ENCODE data around the gene RXRA.
A peak's percentile ranks its signal among the peaks of the same experiment; 100 is the strongest.

RXRA gene

DNA sequence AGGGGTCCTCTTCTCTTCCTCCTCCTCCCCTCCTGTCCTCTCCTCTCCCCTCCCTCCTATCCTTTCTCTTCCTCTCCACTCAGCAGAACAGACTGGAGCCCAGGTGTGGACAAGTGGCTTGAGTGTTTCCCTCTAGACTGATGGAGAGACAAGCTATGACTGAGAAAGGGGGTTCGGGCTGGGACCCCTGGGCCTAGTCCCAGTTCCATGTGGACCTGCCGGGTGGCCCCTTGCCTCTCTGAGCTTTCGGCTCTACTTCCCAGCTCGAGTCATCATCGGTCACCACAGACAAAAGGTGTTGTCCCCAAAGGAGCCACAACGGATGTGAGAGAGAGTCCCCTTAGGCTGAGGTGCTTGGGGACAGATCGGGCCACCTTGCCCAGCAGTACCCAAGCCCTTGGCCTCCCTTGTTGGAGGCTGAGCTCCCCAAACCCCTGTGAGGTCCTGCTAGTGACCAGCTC lies 3.4 kb upstream of the RXRA start:
- no peak for DNase-seq (ENCODE audit: low spot score)

DNA sequence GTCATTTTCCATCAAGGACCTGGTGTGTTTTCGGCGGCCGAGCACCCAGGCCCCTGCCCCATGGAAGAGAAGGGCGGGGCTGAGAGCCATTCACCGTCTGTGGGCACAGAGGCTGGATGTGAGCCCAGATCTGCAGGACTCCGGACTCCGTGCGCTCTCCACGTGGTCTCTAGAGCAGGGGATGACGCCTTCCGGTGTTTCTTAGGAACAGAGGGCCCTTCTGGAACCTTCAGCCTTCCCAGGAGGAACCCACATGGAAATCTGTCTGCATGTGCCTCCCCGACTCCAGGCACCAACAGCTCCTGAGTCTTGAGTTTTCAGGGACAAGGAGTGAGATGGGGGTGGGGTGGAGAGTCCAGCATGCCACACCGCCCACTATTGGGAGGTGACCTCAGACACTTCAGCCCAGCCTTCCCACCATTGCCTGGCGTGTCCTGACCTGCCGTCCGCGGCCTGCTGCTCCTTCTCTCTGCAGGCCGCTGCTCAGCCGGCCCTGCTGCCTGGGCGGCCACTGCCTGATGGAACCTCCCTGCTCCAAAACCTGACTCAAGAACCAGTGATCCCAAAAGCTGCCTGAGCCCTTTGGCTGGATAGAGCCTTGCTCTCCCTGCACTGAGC lies 2.4 kb upstream of the RXRA start:
- no peak for DNase-seq (ENCODE audit: low spot score)

DNA sequence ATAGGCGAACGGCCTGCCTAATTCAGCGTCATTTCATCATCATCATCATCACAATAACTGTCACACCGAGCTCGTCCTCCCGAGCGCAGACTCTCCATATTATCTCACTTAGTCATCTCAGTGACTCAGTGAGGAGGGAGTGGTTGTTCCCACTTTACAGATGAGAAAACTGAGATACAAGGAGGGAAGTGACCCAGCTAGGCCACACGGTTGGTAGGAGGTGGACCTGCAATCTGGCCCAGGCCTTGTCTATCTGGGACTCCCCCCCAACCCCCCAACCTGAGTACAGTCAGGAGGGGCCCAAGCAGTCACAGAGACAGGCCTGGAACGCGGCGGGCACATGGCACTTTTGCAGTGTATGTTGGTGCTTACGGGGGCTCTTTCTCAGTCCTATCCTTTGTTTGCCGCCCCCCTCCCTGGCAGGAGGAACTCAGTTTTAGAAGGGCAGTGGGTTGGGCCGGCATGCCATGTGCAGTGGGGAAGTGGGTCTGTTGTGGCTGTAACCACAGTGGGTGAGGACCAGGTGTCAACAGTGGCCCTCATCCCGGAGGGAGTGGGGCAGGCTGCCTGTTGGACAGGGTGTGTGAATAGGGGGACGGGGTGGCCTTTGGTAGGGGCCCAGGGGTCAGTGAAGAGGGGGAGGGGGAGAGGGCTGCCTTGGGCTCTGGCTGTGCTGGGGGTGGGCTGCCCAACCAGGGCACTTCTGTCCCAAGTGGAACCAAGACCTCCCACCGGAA lies 1.7 kb upstream of the RXRA start:
- no peak for DNase-seq (ENCODE audit: low spot score)

DNA sequence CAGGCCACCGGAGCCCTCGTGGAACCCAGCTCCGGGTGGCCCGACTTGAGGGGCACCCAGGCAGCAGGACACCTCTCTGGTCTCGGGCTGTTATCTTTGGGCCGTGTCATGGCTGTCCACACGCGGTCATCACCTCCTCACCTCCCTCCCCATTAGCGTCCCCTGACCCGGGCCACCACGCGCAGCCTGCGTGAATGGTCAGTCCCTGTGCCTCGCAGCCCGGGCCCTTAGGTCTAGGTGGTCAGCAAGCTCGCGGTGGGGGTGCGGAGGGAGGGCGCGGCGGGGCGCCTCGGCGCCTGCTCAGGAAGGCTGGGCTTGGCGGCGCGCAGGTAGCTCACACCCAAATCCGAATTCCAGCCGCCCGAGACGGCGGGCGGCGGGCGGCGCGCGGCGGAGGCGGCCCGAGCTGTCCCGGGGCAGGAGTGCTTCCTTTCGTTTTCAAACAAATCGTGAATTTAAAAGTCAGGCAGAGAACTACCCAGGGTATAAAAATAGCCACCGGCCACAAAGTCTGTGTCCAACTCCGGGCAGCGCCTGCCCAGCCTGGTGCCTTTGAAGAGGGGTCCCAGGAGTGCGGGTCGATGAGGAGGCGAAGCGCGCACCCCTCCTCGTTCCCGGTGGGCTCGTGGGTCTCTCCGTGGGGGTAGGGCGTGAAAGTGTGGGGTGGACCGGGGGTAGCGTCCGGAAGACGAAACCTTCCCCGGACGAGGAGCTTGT lies 1.0 kb upstream of the RXRA start:
- no peak for DNase-seq (ENCODE audit: low spot score)

DNA sequence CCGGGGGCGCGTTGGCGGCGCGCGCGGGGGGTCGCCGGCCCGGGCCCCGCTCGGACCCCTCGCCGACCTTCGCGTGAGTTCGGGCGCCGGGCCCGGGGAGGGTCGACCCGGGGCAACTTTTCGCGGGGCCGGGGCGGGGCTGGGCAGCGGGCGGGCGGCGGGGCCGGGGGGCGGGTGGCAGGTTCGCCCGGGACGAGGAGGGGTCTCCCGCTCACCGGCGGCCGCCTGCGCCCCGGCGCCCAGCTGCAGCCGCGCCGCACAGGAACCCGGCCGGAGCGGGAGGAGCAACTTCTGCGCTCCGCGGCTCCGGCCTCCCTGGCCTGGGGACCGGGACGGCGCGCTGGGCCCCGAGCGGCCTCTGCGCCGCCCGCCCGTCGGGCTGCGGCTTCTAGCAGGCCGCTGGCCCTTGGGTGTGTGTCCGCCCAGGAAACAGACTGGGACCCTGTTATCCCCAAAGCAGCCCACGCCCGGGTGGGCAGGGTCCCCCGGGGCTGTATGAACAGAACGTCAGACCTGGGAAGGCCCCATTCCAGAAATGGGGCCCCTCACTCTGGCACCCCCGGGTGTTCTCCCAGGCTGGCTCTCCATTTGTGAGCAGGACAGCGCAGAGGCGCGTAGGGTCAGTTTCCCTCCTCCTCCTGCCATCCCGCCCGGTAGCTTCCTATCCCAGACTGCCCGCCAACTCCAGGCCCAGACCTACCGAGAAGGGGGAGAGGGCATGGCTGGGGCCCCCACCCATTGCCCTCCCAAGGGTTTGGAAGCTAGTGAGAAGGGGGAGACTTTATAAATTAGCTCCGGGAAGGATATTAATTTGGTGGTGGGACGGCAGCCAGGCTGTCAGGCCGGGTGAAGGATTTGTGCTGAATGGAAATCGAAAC lies 708 bp downstream of the RXRA start:
- no peak for DNase-seq (ENCODE audit: low spot score)

DNA sequence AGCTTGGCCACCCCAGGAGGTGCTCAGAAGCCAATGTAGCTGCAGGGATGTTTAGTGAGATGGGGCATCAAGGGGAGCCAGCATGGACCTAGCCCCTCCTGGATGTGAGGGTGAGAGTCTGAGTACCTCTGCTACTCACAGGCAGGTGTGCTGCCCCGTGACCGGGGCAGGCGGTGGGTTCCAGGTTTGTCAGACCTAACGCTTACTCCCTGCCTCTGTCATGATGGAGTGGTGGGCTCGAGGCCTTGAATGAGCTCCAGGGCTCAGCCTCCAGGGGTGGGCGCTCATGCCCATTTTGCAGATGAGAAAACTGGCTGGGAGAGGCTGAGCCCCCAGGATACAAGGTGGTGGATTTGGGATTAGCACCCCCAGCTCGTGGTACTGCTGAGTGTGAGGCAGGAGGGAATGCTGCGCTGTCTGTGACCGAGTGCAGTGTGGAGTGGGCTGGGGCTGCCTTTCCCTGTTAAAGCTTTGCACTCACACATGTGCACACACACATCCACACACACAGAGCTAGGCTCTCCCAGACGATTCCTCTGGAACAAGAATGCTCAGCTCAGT lies 1.5 kb downstream of the RXRA start:
- no peak for DNase-seq (ENCODE audit: low spot score)

DNA sequence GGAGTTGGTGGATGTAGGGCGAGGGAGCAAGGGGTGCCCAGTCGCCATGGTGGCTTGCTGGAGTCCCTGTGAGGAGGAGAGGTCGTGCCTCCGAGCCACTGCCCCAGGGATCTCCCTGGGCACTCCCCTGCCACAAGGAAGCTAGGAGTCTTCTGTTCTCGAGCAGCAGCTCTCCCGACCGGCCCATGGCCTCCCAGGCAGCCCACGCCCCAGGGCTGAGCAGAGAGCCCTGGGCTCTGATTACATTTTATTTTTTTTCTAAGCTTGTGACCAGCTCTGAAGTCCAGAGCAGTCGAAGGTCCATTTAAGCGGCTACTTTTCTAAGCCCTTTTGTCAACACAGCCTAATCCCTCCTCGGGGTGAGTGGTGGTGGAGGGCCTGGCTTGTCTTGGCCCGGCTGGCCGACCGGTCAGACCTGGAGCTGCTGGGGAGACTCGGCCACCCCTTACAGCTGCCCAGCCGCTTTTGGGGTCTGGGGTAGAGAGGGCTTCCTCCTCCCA lies 2.1 kb downstream of the RXRA start:
- DNase-seq (ENCODE audit: low spot score), result no peak

DNA sequence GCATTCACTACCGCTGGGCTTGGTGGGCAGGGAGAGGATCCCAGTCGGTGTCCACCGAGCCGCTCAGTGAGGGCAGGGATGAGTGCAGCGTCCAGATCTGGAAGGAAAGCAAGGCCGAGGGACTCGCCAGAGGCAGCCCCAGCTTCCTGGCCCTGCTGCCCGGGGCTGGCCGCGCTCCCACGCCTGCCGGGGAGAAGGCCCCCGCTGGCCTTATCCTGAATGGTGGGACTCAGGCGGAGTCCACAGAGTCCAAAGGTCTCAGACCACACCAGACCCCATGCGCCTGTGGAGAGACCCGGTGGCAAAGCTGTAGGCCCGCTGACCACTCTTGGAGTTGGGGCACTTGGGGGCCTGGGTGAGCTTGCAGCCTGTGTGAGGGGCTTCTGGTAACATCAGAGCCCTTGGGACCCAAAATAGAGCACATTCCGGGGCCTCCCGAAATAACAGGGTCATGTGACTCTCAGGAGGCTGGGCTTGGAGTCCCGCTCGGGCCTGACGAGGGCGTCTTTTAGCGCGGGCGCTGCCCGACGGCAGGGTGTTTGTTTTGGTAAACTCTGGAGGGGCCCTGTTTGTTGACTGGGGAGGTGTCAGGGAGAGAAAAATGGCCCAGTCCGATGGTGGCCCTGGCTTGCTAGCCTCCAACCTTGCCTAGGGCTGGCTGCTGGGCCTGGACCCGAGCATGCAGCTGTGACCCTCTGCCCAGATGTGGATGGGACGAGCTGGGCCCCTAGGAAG lies 2.8 kb downstream of the RXRA start:
- no peak for DNase-seq (ENCODE audit: low spot score)

DNA sequence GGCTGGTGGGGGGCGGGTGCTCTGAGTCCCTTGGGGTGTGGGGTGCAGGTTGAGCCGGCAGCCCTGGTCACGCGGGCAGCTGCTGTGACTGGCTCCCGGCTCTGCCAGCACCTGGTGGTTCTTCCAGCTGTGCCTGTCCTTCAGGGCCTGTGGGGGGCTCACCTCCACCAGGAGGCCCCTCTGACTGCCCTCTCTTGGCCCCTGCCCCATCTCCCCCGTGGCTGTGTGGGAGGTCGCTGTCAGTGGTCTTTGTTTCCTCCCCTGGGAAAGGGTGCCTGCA lies 3.3 kb downstream of the RXRA start:
- DNase-seq (ENCODE audit: low spot score), result no peak

DNA sequence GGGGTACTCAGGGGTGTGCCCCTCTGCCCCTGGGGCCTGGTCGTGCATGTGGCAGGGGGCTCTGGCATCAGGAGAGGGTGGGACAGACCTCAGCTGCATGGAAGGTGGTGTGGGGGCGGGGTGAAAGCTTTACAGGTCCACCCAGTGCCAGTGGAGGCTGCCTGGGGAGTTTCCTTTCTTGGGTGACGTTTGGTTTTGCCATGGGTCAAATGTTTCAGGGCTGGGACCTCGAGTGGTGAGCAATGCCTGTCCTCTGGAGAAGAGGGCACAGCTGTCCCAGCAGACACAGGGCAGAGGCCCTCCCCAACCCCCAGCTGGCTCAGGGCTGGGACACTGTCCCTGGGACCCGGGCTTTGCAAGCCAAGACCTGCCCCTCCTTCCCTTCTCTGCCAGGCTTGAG lies 3.6 kb downstream of the RXRA start:
- no peak for DNase-seq (ENCODE audit: low spot score)

DNA sequence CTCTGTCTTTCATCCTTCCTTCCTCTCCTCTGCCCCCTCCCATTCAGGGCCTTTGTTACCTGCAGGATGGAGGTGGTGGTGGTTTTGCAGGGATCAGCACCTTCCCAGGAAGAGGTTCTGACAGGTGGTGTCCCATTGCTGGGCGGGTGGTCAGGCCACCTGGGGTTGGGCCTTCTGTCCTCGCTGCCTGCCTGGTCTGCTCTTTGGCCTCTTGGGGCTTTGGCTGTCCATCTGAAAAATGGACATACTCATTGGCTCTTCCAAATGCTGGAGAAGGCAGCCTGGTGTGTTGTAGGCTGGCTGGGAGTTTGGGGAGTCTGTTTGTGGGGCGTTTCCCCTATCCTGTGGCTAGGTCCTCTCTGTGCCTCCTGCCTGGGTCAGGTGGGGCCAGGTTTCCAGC lies 4.3 kb downstream of the RXRA start:
- DNase-seq (ENCODE audit: low spot score), result no peak

DNA sequence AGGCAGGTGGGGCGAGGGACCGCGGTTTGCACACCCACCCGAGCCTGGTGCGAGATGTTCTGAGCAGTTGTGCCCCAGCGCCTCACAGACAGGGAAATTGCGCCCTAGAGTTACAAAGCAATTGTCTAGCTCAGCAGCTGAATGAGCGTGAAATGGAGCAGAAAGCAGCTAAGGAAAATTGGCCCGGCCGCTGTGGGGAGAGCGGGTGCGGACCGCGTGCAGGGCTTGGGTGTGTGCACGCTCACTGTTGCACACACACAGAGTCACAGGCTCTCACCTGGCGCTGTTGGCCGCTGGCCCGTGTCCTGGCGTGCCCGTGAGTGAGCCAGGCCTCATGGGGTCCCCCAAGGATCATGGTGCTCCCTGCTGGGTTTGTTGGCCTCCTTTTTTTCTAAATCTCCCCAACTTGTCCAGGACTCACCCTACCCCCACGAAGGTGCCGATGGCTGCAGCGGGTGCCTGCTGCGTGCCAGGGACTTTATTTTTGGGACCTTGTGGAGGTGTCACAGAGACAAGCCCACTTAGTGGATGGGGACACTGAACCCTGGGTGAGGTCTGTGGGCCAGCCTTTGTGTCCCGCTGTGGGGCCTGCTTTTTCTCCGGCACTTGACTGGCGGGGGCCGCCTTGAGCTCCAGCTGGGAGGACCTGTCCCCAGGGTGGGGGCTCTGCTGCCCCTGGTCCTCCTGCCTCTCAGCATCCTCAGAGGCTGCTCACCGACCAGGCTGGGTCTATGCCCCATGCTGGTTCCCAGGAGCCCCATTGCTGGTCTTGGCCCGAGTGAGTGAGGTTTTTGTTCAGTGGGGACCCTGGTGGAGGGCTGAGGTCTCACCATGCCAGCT lies 5.2 kb downstream of the RXRA start:
- DNase-seq (ENCODE audit: low spot score), result no peak

DNA sequence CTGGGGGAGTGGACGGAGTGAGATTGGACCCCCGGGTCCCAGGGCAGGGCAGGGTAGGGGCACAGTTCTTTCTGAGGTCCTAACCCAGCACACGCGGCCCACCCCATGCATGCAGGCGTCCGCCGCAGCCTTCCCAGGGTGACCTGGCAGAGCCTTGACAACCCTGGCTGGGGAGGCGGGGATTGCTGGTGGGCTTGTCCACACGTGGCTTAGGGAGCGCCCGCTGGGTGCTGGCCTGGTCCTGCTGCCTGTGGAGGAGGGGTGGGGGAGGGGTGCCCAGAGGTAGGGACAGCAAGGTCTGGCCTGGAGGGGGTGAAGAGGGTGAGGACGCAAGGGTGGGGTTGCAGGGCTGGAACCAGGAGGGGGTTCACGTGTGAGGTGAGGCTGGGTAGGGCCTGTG lies 6.0 kb downstream of the RXRA start:
- DNase-seq (ENCODE audit: low spot score), result no peak

DNA sequence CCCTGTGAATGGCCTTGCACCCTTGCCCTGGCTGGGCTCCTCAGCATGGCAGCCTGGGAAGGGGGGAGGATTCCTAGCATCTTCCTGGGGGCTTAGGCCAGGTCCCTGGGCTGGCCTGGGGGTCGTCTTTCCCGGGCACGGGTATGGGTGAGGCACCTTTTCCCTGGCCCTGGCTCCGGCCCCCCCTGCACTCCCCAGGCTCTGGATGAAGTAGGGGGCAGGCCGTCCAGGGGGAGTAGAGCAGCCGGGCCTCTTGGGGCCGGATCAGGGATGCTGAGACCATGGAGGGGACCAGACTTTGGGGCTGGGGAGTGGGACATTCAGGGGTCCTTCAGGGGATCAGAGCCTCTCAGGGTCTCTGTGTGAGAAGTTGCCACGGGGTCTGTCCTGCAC lies 6.6 kb downstream of the RXRA start:
- DNase-seq (ENCODE audit: low spot score), result no peak

DNA sequence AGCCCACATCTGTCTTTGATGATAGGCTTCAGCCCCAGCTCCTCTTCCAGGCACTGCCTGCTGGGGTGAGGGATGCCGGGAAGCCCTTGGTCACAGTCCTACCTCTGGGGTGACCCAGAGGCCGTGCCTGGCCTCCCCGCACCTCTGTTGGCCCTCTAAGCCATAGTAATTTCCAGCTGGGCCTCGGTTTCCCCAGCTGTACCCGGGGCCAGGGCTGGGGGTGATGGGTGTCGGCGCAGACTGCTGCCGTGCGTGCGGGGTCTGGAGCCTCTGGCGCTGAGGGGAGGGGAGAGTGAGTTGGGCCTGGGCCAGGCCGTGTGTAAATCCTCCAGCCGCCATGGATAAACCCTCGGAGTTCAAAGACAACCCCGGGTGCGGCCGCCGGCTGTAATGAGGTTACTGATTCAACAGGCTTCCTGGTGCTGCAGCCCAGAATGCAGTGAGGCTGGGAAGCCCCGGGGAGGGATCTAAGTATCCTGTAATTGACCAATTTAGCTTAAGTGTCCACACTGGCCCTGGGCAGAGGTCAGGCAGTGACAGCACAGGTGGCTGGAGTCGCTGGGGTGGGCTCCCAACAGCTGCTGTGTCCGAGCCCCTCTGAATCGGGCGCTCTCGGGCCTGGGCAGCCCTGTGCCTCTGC lies 7.1 kb downstream of the RXRA start:
- DNase-seq (ENCODE audit: low spot score), result peak; percentile 75

DNA sequence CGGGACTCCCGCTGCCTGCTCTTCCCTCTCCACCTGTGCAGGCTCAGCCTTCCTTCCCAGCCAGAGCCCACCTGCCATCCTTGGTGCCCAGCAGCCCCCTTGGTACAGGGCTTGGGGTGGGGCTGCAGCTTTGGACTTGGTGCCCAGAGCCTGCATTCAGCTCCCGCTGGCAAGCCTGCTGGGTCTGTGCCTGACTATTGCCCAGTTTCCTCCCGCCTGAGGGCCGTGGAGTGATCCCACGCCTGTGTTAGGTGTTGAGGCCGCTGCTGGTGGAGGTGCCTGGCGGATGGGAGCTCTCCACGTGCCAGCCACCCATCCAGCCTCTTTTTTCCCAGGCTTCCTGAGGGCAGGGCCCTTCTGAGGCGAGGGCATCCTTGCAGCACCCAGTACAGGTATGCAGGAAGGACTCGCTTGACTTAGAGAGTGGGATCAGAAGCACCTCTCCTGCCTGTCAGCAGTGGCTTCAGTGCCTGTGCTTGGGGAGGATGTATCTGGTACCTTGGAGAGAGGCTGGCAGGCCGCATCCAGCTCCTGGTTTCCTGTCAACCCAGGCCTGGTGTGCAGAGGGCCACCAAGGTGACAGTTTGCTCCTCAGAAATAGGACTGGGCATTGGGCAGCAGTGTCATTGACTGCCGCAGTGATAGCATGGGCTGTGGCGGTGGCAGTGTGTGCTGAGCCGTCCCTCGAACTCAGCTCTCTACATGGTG lies 7.8 kb downstream of the RXRA start:
- DNase-seq (ENCODE audit: low spot score), result no peak

DNA sequence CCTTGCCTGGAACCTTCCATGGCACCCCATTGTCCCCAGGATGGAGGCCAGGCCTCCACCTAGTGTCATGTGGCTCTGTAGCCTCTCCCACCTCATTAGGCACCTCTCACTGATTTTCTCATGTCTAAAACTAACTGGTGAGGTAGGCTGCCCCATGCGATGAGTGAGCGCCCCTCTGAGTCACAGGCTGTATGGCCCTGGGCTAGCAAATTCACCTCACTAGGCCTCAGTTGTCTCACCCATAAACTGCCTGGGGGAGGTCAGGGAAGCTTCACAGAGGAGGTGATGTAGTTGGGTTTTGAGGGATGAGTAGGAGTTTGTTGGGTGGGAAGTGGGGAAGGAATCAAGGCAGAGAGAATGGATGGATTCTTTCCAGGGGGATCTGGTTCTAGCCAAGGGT lies 8.8 kb downstream of the RXRA start:
- DNase-seq (ENCODE audit: low spot score), result no peak

DNA sequence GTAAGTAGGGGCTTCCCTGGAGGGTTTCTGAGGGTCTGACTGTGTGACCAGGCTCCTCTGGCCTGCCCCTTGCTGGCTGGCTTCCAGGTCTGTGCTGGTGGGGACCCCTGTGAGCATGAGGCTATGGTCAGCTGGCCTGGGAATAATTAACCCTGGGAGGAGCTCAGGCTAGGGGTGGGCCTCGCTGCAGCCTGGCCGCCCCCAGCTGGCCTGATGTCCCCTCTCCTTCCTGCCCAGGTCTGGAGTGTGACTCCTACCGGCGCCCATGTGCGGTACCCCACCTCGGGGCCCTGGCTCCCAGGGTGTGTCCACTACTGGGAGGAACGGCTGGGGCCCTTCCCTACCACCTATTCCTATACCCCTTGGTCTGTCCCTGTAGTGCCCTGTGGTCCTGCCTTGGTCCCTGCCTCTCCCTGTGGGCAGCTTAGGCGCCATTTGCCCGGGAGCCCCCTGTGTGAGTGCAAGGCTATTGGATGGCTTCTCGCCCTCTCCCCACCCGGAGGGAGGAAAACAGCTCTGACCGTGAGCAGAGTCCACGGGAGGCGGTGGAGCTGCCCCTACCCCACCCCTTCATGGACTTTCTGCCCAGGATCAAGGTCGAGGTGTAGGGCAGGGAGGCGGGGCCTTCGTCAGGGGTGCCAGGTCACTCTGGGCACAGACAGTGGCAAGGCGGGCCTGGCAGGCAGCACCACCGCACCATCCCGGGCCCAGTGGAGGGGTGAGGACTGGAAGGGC lies 9.4 kb downstream of the RXRA start:
- DNase-seq (ENCODE audit: low spot score), result no peak

Data from SK-N-DZ (cell line).